ENCODE data around the gene PTPN14. TPM values are rescaled to one million over a fixed set of nuclear protein-coding genes. Genes with fewer than 3 reads are reported as not detected.

The PTPN14 gene
- total and polyA plus RNA-seq, 2 experiments from 2014 or later, result 18.7 to 70.2 TPM

GRCh38 chr1:214455479-214455878 is 95.9 kb downstream of the PTPN14 start:
- Mint-ChIP-seq H3K4me3 (no peak overlapping the region), H3K9me3 (no peaks in the 10 kb centered on the region), H3K27ac (no peak overlapping the region), H3K36me3 (ENCODE audit: low read depth) (no peaks in the 10 kb centered on the region; the same call in 2 of the 3 replicates), H3K27me3 (ENCODE audit: insufficient read depth, low read depth, poor library complexity) (no peaks in the 10 kb centered on the region), H3K4me1 (peaks cover 47% of the 10 kb centered on the region)
- no peaks in the 10 kb centered on the region for H3F3A ChIP-seq (replicated peaks; ENCODE audit: low read depth)
- H3K27ac ChIP-seq (ENCODE audit: low read depth), result no peak overlapping the region
- peaks cover 46% of the 10 kb centered on the region for H3K4me1 ChIP-seq (ENCODE audit: insufficient read depth)
- H3K27me3 ChIP-seq (ENCODE audit: insufficient read depth), result no peaks in the 10 kb centered on the region
- peak overlapping the region; percentile 18; the same call in 1 of the 2 replicates for H3K4me2 ChIP-seq
- DNase-seq (ENCODE audit: low spot score) (no peak), ATAC-seq (no peak)
- no peaks in the 10 kb centered on the region for H3K9me2 ChIP-seq (ENCODE audit: insufficient read depth)
- no peaks in the 10 kb centered on the region for H3K36me3 ChIP-seq (ENCODE audit: insufficient read depth)
- no peak overlapping the region for H3K4me3 ChIP-seq
- no peaks in the 10 kb centered on the region for H4K20me1 ChIP-seq (replicated peaks; ENCODE audit: insufficient read depth)
- TF ChIP-seq REST (IDR thresholded peaks at IDR 0.05; ENCODE audit: unreplicated experiment) (no peak), POLR2AphosphoS5 (IDR thresholded peaks at IDR 0.05; ENCODE audit: low read depth) (no peak), JUNB (IDR thresholded peaks at IDR 0.05; ENCODE audit: unreplicated experiment) (no peak), ZNF462 (CRISPR knock-in tag; IDR thresholded peaks at IDR 0.05) (no peak), CTCF (conservative IDR thresholded peaks at IDR 0.05; ENCODE audit: low read depth in 2 of 2) (no peak), ETS1 (IDR thresholded peaks at IDR 0.05) (no peak), ZNF114 (CRISPR knock-in tag; IDR thresholded peaks at IDR 0.05) (no peak), NANOG (IDR thresholded peaks at IDR 0.05; ENCODE audit: borderline replicate concordance) (no peak), ZNF331 (CRISPR knock-in tag; IDR thresholded peaks at IDR 0.05; ENCODE audit: low read depth) (no peak), EZH2phosphoT487 (IDR thresholded peaks at IDR 0.05; ENCODE audit: unreplicated experiment) (no peak), CREB1 (CRISPR knock-in tag; IDR thresholded peaks at IDR 0.05; ENCODE audit: low read depth) (no peak)
- peaks cover 74% of the 10 kb centered on the region for H3K79me2 ChIP-seq (replicated peaks; ENCODE audit: insufficient read depth)
- no peak overlapping the region for H2AFZ ChIP-seq

All from GM23338 (cell line).